Measurements from ENCODE around the gene LIME1. TPM values are rescaled to one million over a fixed set of nuclear protein-coding genes. Genes with fewer than 3 reads are reported as not detected.

The LIME1 gene
- total and polyA plus RNA-seq, 10 donors, result 24.0 to 96.6 (median 49.5) TPM

- Histone ChIP-seq H3K9me3 (no peaks in the 10 kb centered on the region), H3K4me1 (peaks cover 0 to 64% (median 23%) of the 10 kb centered on the region in 6 donors), H3K36me3 (peaks cover 0 to 51% (median 10%) of the 10 kb centered on the region in 6 donors), H3K4me3 (no peak overlapping the region), H3K27ac (peak overlapping the region in 2 of 8 donors; percentile 2 to 38), H3K27me3 (replicated peaks in 1 of 7) (no peaks in the 10 kb centered on the region)
- no peak for DNase-seq
- TF ChIP-seq POLR2A (IDR thresholded peaks at IDR 0.05), result no peak
- no peak for TF ChIP-seq CTCF (IDR thresholded peaks at IDR 0.05 in 8 of 11, conservative IDR thresholded peaks at IDR 0.05 in 3 of 11)
- peak in 1 of 3 donors; percentile 37 for TF ChIP-seq POLR2AphosphoS5 (IDR thresholded peaks at IDR 0.05)
- 79 to 91% (median 88%) methylated on average over 18 to 26 of the region's 26 CpGs for WGBS, 5 donors
- intact Hi-C loops (cut with DNase I; ENCODE audit: low total_unique reads), result no loop called here
Observed at GRCh38 chr20:63768591-63769515, 32.4 kb downstream of the LIME1 start.

- H3K36me3 ChIP-seq, result peaks cover 0 to 51% (median 10%) of the 10 kb centered on the region in 6 donors
- TF ChIP-seq POLR2A (IDR thresholded peaks at IDR 0.05) (no peak), CTCF (IDR thresholded peaks at IDR 0.05 in 8 of 11, conservative IDR thresholded peaks at IDR 0.05 in 3 of 11) (no peak), POLR2AphosphoS5 (IDR thresholded peaks at IDR 0.05) (no peak)
- intact Hi-C loops (cut with DNase I; ENCODE audit: low total_unique reads), result no loop called here
- WGBS, 5 donors, result 84 to 96% (median 88%) methylated on average over 30 to 31 of the region's 31 CpGs
- H3K4me3 ChIP-seq, result no peak overlapping the region
- H3K4me1 ChIP-seq, result peaks cover 0 to 71% (median 28%) of the 10 kb centered on the region in 6 donors
- H3K9me3 ChIP-seq, result no peaks in the 10 kb centered on the region
- peak overlapping the region in 3 of 8 donors; percentile 14 to 21 (median 21) for H3K27ac ChIP-seq
- no peaks in the 10 kb centered on the region for H3K27me3 ChIP-seq (replicated peaks in 1 of 7)
- DNase-seq, result no peak
Observed at GRCh38 chr20:63769891-63770474, 33.5 kb downstream of the LIME1 start.

- Histone ChIP-seq H3K4me3 (no peak overlapping the region), H3K27me3 (replicated peaks in 1 of 7) (no peaks in the 10 kb centered on the region), H3K36me3 (peaks cover 0 to 51% (median 10%) of the 10 kb centered on the region in 6 donors), H3K9me3 (no peaks in the 10 kb centered on the region), H3K27ac (peak overlapping the region in 6 of 8 donors; percentile 20 to 92 (median 82)), H3K4me1 (peaks cover 0 to 74% (median 38%) of the 10 kb centered on the region in 6 donors)
- intact Hi-C loops (cut with DNase I; ENCODE audit: low total_unique reads), result no loop called here
- 92% methylated on average over 26 to 52 of the region's 52 CpGs for WGBS, 5 donors
- DNase-seq, result no peak
- TF ChIP-seq POLR2AphosphoS5 (IDR thresholded peaks at IDR 0.05), result peak in 1 of 3 donors; percentile 21
- TF ChIP-seq POLR2A (IDR thresholded peaks at IDR 0.05), result no peak
Observed at GRCh38 chr20:63771046-63771707, 34.7 kb downstream of the LIME1 start.

- TF ChIP-seq CTCF (IDR thresholded peaks at IDR 0.05 in 8 of 11, conservative IDR thresholded peaks at IDR 0.05 in 3 of 11), result no peak
- TF ChIP-seq POLR2AphosphoS5 (IDR thresholded peaks at IDR 0.05), result peak; percentile 71 to 85 (median 84)
- H3K9me3 ChIP-seq, result no peaks in the 10 kb centered on the region
- DNase-seq, result peak; percentile 90
- intact Hi-C loops (cut with DNase I; ENCODE audit: low total_unique reads), result no loop called here
- H3K4me1 ChIP-seq, result peaks cover 0 to 72% (median 37%) of the 10 kb centered on the region in 6 donors
- H3K4me3 ChIP-seq, result no peak overlapping the region
- H3K27me3 ChIP-seq (replicated peaks in 1 of 7), result no peaks in the 10 kb centered on the region
- peaks cover 0 to 36% (median 9%) of the 10 kb centered on the region in 6 donors for H3K36me3 ChIP-seq
- peak overlapping the region; percentile 51 to 92 (median 82) for H3K27ac ChIP-seq
- 54 to 71% (median 66%) methylated on average over 13 to 20 of the region's 20 CpGs for WGBS, 5 donors
Observed at GRCh38 chr20:63772781-63773518, 36.5 kb downstream of the LIME1 start.
